Measurements from ENCODE around the gene CASQ2. TPM values are rescaled to one million over a fixed set of nuclear protein-coding genes. Genes with fewer than 3 reads are reported as not detected.
A peak's percentile ranks its signal among the peaks of the same experiment; 100 is the strongest.

CASQ2 gene
- total RNA-seq, 5 donors from 2014 or later (not counting 1 experiment from before 2014, with no cell fraction given) = not detected

- no peak overlapping the region for H3K27ac ChIP-seq (ENCODE audit: low read length)
- H3K27me3 ChIP-seq (replicated peaks in 1 of 2; ENCODE audit: control insufficient read depth in 2 of 2, extremely low read depth in 1 of 2, insufficient read depth in 2 of 2, low read length in 1 of 2) = peaks cover 0 to 3% of the 10 kb centered on the region in 2 experiments
- ChIA-PET CTCF (interaction anchor here in 1 of 2 donors (0.7 to 1.0 kb wide), 2 partner anchors 22 to 65 kb away, joined by 3 read pairs; no protein-coding TSS in a partner anchor), POLR2A (no interaction called here)
- H3K36me3 ChIP-seq (ENCODE audit: control insufficient read depth in 2 of 2, extremely low read depth in 1 of 2, insufficient read depth in 1 of 2, low read length in 1 of 2) = no peaks in the 10 kb centered on the region
- no peaks in the 10 kb centered on the region for H3K36me3 Mint-ChIP-seq
- no peak overlapping the region for H3K4me3 ChIP-seq (ENCODE audit: control insufficient read depth in 1 of 2, extremely low read depth in 1 of 2, low read length in 1 of 2)
- no peak overlapping the region for H3K27ac Mint-ChIP-seq
- H3K27me3 Mint-ChIP-seq = peaks cover 0 to 7% of the 10 kb centered on the region in 2 donors
- WGBS (ENCODE audit: insufficient coverage) = no CpG with 5 or more reads among the region's 1 CpG
- DNase-seq (no peak), ATAC-seq (replicated peaks in 1 of 4) (no peak)
- no peaks in the 10 kb centered on the region for H3K9me3 ChIP-seq
- H3K4me1 ChIP-seq (ENCODE audit: control insufficient read depth in 1 of 2, extremely low read depth in 1 of 2, insufficient read depth in 2 of 2, low read length in 2 of 2) = no peaks in the 10 kb centered on the region
- no peak overlapping the region for H3K4me3 Mint-ChIP-seq
- no peaks in the 10 kb centered on the region for H3K9me3 Mint-ChIP-seq
- no peaks in the 10 kb centered on the region for H3K4me1 Mint-ChIP-seq
Observed at GRCh38 chr1:115728341-115728740, 40.2 kb downstream of the CASQ2 start.

GRCh38 chr1:115727706-115728249 is 40.7 kb downstream of the CASQ2 start:
- no peak overlapping the region for H3K4me3 ChIP-seq (ENCODE audit: control insufficient read depth in 1 of 2, extremely low read depth in 1 of 2, low read length in 1 of 2)
- no peak overlapping the region for H3K4me3 Mint-ChIP-seq
- H3K27ac Mint-ChIP-seq = no peak overlapping the region
- H3K36me3 ChIP-seq (ENCODE audit: control insufficient read depth in 2 of 2, extremely low read depth in 1 of 2, insufficient read depth in 1 of 2, low read length in 1 of 2) = no peaks in the 10 kb centered on the region
- peaks cover 0 to 3% of the 10 kb centered on the region in 2 experiments for H3K27me3 ChIP-seq (replicated peaks in 1 of 2; ENCODE audit: control insufficient read depth in 2 of 2, extremely low read depth in 1 of 2, insufficient read depth in 2 of 2, low read length in 1 of 2)
- DNase-seq = peak in 1 of 35 experiments; percentile 21
- H3K9me3 Mint-ChIP-seq = no peaks in the 10 kb centered on the region
- POLR2A ChIA-PET = no interaction called here
- no peak overlapping the region for H3K27ac ChIP-seq (ENCODE audit: low read length)
- H3K9me3 ChIP-seq = no peaks in the 10 kb centered on the region
- no peaks in the 10 kb centered on the region for H3K36me3 Mint-ChIP-seq
- no peaks in the 10 kb centered on the region for H3K4me1 ChIP-seq (ENCODE audit: control insufficient read depth in 1 of 2, extremely low read depth in 1 of 2, insufficient read depth in 2 of 2, low read length in 2 of 2)
- no peaks in the 10 kb centered on the region for H3K4me1 Mint-ChIP-seq
- CTCF ChIA-PET = interaction anchor here in 1 of 2 donors (0.7 to 1.0 kb wide), 2 partner anchors 21 to 65 kb away, joined by 3 read pairs; no protein-coding TSS in a partner anchor
- H3K27me3 Mint-ChIP-seq = peaks cover 0 to 6% of the 10 kb centered on the region in 2 donors
- ATAC-seq (replicated peaks in 1 of 4) = no peak
- WGBS (ENCODE audit: insufficient coverage) = 87% methylated on average over 5 of the region's 7 CpGs

DNA sequence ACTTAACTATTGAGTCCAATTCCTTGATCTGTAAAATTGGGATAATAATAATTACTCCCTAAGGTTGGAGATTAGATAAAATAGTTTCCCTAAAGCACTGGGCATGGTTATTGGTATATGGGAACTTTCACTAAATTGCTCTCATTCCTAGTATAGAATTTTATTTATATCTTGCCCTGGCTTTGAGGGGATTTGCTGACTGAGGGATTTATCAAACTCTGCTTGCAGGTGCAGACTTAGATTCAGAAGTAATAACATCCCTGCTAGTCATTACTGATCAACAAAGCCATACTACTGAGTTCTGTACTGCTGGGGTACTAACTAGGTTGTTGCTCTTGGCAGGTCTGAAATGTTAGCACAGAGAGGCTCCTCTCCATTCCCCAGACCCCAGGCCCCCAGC is 41.9 kb downstream of the CASQ2 start:
- CTCF ChIA-PET = no interaction called here
- no peak overlapping the region for H3K27ac ChIP-seq (ENCODE audit: low read length)
- H3K27me3 Mint-ChIP-seq = peaks cover 0 to 6% of the 10 kb centered on the region in 2 donors

GRCh38 chr1:115726161-115726560 is 42.4 kb downstream of the CASQ2 start:
- Mint-ChIP-seq H3K27ac (no peak overlapping the region), H3K9me3 (no peaks in the 10 kb centered on the region), H3K4me1 (no peaks in the 10 kb centered on the region), H3K4me3 (no peak overlapping the region), H3K36me3 (no peaks in the 10 kb centered on the region), H3K27me3 (peaks cover 0 to 6% of the 10 kb centered on the region in 2 donors)
- POLR2A ChIA-PET = no interaction called here
- DNase-seq (no peak), ATAC-seq (replicated peaks in 1 of 4) (no peak)
- CTCF ChIA-PET = no interaction called here
- H3K9me3 ChIP-seq = no peaks in the 10 kb centered on the region
- H3K27ac ChIP-seq (ENCODE audit: low read length) = no peak overlapping the region
- no peak overlapping the region for H3K4me3 ChIP-seq (ENCODE audit: control insufficient read depth in 1 of 2, extremely low read depth in 1 of 2, low read length in 1 of 2)
- peaks cover 0 to 5% of the 10 kb centered on the region in 2 experiments for H3K27me3 ChIP-seq (replicated peaks in 1 of 2; ENCODE audit: control insufficient read depth in 2 of 2, extremely low read depth in 1 of 2, insufficient read depth in 2 of 2, low read length in 1 of 2)
- 69% methylated on average over 2 of the region's 3 CpGs for WGBS (ENCODE audit: insufficient coverage)
- H3K36me3 ChIP-seq (ENCODE audit: control insufficient read depth in 2 of 2, extremely low read depth in 1 of 2, insufficient read depth in 1 of 2, low read length in 1 of 2) = no peaks in the 10 kb centered on the region
- H3K4me1 ChIP-seq (ENCODE audit: control insufficient read depth in 1 of 2, extremely low read depth in 1 of 2, insufficient read depth in 2 of 2, low read length in 2 of 2) = no peaks in the 10 kb centered on the region

More for the DNA sequence above, 41.9 kb downstream of the CASQ2 start:
- Mint-ChIP-seq H3K4me3 (no peak overlapping the region), H3K36me3 (no peaks in the 10 kb centered on the region), H3K9me3 (no peaks in the 10 kb centered on the region), H3K27ac (no peak overlapping the region), H3K4me1 (no peaks in the 10 kb centered on the region)
- Histone ChIP-seq H3K36me3 (ENCODE audit: control insufficient read depth in 2 of 2, extremely low read depth in 1 of 2, insufficient read depth in 1 of 2, low read length in 1 of 2) (no peaks in the 10 kb centered on the region), H3K4me1 (ENCODE audit: control insufficient read depth in 1 of 2, extremely low read depth in 1 of 2, insufficient read depth in 2 of 2, low read length in 2 of 2) (no peaks in the 10 kb centered on the region), H3K4me3 (ENCODE audit: control insufficient read depth in 1 of 2, extremely low read depth in 1 of 2, low read length in 1 of 2) (no peak overlapping the region), H3K9me3 (no peaks in the 10 kb centered on the region), H3K27me3 (replicated peaks in 1 of 2; ENCODE audit: control insufficient read depth in 2 of 2, extremely low read depth in 1 of 2, insufficient read depth in 2 of 2, low read length in 1 of 2) (peaks cover 0 to 5% of the 10 kb centered on the region in 2 experiments)
- no peak for ATAC-seq (replicated peaks in 1 of 4)
- POLR2A ChIA-PET = no interaction called here
- no peak for DNase-seq

- H3K27ac ChIP-seq (ENCODE audit: low read length) = no peak overlapping the region
- POLR2A ChIA-PET = interaction anchor here (0.6 kb wide), 2 partner anchors 41 to 208 kb away, joined by 8 to 9 read pairs; no protein-coding TSS in a partner anchor
- no peaks in the 10 kb centered on the region for H3K9me3 ChIP-seq
- no peak overlapping the region for H3K4me3 ChIP-seq (ENCODE audit: control insufficient read depth in 1 of 2, extremely low read depth in 1 of 2, low read length in 1 of 2)
- no peaks in the 10 kb centered on the region for H3K36me3 Mint-ChIP-seq
- CTCF ChIA-PET = interaction anchor here in 1 of 2 donors (0.6 kb wide), 1 partner anchor 273 kb away, joined by 6 read pairs; no protein-coding TSS in a partner anchor
- DNase-seq = no peak
- no peak overlapping the region for H3K4me3 Mint-ChIP-seq
- H3K9me3 Mint-ChIP-seq = no peaks in the 10 kb centered on the region
- no CpG with 5 or more reads among the region's 2 CpGs for WGBS (ENCODE audit: insufficient coverage)
- H3K27me3 Mint-ChIP-seq = peaks cover 0 to 6% of the 10 kb centered on the region in 2 donors
- peaks cover 0 to 5% of the 10 kb centered on the region in 2 experiments for H3K27me3 ChIP-seq (replicated peaks in 1 of 2; ENCODE audit: control insufficient read depth in 2 of 2, extremely low read depth in 1 of 2, insufficient read depth in 2 of 2, low read length in 1 of 2)
- no peak overlapping the region for H3K27ac Mint-ChIP-seq
- no peaks in the 10 kb centered on the region for H3K4me1 ChIP-seq (ENCODE audit: control insufficient read depth in 1 of 2, extremely low read depth in 1 of 2, insufficient read depth in 2 of 2, low read length in 2 of 2)
- no peaks in the 10 kb centered on the region for H3K36me3 ChIP-seq (ENCODE audit: control insufficient read depth in 2 of 2, extremely low read depth in 1 of 2, insufficient read depth in 1 of 2, low read length in 1 of 2)
- ATAC-seq (replicated peaks in 1 of 4) = no peak
- no peaks in the 10 kb centered on the region for H3K4me1 Mint-ChIP-seq
Observed at GRCh38 chr1:115725600-115725999, 42.9 kb downstream of the CASQ2 start.

GRCh38 chr1:115723756-115724155 is 44.8 kb downstream of the CASQ2 start:
- H3K36me3 Mint-ChIP-seq = no peaks in the 10 kb centered on the region
- Histone ChIP-seq H3K27me3 (replicated peaks in 1 of 2; ENCODE audit: control insufficient read depth in 2 of 2, extremely low read depth in 1 of 2, insufficient read depth in 2 of 2, low read length in 1 of 2) (peaks cover 0 to 11% of the 10 kb centered on the region in 2 experiments), H3K36me3 (ENCODE audit: control insufficient read depth in 2 of 2, extremely low read depth in 1 of 2, insufficient read depth in 1 of 2, low read length in 1 of 2) (no peaks in the 10 kb centered on the region), H3K4me3 (ENCODE audit: control insufficient read depth in 1 of 2, extremely low read depth in 1 of 2, low read length in 1 of 2) (no peak overlapping the region), H3K27ac (ENCODE audit: low read length) (no peak overlapping the region), H3K4me1 (ENCODE audit: control insufficient read depth in 1 of 2, extremely low read depth in 1 of 2, insufficient read depth in 2 of 2, low read length in 2 of 2) (no peaks in the 10 kb centered on the region), H3K9me3 (no peaks in the 10 kb centered on the region)
- POLR2A ChIA-PET = no interaction called here
- no peak for ATAC-seq (replicated peaks in 1 of 4)
- H3K27me3 Mint-ChIP-seq = peaks cover 0 to 6% of the 10 kb centered on the region in 2 donors
- no peaks in the 10 kb centered on the region for H3K4me1 Mint-ChIP-seq
- H3K27ac Mint-ChIP-seq = no peak overlapping the region
- CTCF ChIA-PET = no interaction called here
- no peaks in the 10 kb centered on the region for H3K9me3 Mint-ChIP-seq
- 92% methylated on average over 2 of the region's 5 CpGs for WGBS (ENCODE audit: insufficient coverage)
- no peak overlapping the region for H3K4me3 Mint-ChIP-seq
- no peak for DNase-seq
